NT2/D1 (cell line): Measurements from ENCODE around the gene SERP1.

Source experiments
- SUZ12 ChIP-seq: IDR thresholded peaks from 2 replicates; pipeline ENCODE4 v1.6.1; 2011; ENCODE audit not compliant: insufficient read length, insufficient read depth; ENCODE audit errors: extremely low read depth
- YY1 ChIP-seq: IDR thresholded peaks from 2 replicates; pipeline ENCODE4 v1.6.1; 2011; ENCODE audit not compliant: insufficient read length, insufficient read depth
- ZNF274 ChIP-seq: IDR thresholded peaks from 2 replicates; pipeline ENCODE4 v1.6.1; 2011; ENCODE audit warnings: mild to moderate bottlenecking, low read depth, low read length

- TF ChIP-seq YY1, result no peak
- no peak for TF ChIP-seq SUZ12
- no peak for TF ChIP-seq ZNF274
Observed at GRCh38 chr3:150547045-150547741, 897 bp upstream of the SERP1 start.
